ENCODE results near the gene APMAP.
A peak's percentile ranks its signal among the peaks of the same experiment; 100 is the strongest.

The APMAP gene

DNA sequence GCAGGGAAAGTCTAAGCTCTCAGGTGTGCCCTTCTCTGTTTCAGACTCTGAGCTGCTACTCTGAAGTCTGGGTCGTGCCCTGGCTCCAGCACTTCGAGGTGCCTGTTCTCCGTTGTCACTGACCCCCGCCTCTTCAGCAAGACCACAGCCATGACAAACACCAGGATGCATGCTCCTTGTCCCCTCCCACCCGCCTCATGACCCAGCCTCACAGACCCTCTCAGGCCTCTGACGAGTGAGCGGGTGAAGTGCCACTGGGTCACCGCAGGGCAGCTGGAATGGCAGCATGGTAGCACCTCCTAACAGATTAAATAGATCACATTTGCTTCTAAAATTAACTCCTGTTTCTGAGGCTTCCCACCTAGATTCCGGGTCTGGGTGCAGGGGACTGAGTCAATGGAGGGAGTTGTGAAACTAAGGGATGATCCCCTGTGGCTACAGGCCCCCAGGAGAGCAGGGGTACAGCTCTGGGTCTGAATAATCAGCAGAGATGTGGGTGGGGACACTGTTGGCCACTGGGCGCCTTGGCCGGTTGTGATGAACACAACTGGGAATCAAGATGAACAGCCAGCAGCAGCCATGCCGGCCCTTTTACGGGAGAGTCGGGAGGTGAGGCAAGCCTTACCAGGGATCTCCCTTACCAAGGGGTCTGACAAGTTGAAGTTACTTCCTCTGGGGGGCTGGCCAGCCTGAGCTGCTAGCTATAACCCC lies 32.8 kb downstream of the APMAP start:
- TF ChIP-seq, protein P1, sequence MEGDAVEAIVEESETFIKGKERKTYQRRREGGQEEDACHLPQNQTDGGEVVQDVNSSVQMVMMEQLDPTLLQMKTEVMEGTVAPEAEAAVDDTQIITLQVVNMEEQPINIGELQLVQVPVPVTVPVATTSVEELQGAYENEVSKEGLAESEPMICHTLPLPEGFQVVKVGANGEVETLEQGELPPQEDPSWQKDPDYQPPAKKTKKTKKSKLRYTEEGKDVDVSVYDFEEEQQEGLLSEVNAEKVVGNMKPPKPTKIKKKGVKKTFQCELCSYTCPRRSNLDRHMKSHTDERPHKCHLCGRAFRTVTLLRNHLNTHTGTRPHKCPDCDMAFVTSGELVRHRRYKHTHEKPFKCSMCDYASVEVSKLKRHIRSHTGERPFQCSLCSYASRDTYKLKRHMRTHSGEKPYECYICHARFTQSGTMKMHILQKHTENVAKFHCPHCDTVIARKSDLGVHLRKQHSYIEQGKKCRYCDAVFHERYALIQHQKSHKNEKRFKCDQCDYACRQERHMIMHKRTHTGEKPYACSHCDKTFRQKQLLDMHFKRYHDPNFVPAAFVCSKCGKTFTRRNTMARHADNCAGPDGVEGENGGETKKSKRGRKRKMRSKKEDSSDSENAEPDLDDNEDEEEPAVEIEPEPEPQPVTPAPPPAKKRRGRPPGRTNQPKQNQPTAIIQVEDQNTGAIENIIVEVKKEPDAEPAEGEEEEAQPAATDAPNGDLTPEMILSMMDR (IDR thresholded peaks at IDR 0.05; ENCODE audit: extremely low read depth, insufficient read depth, missing control alignments): no peak
- DNase-seq (ENCODE audit: low spot score): no peak
- in situ Hi-C loops (cut with MboI; ENCODE audit: low pct_unique_long_range_greater_than_20kb, low sequenced_read_pairs, unreplicated experiment): no loop called here

- TF ChIP-seq, protein P1 (IDR thresholded peaks at IDR 0.05; ENCODE audit: extremely low read depth, insufficient read depth, missing control alignments): no peak
- DNase-seq (ENCODE audit: low spot score): no peak
- in situ Hi-C loops (cut with MboI; ENCODE audit: low pct_unique_long_range_greater_than_20kb, low sequenced_read_pairs, unreplicated experiment): no loop called here
Observed at GRCh38 chr20:24958506-24959385, 33.8 kb downstream of the APMAP start.

DNA sequence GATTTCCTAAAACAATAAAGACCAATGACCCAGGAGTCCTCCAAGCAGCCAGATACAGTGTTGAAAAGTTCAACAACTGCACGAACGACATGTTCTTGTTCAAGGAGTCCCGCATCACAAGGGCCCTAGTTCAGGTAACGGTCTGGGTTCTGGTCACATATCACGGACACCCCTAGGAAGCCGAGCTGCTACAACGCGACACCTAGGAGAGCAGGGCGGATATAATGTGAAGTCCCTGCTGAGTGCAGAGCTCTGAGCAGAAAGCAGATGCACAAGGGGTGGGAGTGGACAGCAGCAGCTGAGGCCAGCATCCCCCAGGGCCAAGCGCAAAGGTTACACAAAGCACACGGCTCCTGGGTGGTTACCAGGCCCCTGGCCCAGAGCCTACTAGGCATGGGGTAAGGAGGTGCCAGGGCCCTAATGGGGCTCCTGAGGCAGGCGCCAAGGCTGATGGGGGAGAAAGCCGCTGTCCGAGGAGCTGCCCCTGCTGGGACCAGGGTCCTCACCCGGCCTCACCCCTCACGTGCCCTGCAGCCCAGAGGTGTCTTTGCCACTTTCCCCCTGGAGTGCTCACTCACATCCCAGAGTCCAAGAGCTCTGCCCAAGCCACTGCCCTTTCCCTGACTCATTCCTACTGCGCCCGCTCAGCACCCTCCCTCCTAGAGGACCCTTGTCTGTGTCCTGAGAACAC lies 35.1 kb downstream of the APMAP start:
- in situ Hi-C loops (cut with MboI; ENCODE audit: low pct_unique_long_range_greater_than_20kb, low sequenced_read_pairs, unreplicated experiment): no loop called here
- TF ChIP-seq, protein P1 (IDR thresholded peaks at IDR 0.05; ENCODE audit: extremely low read depth, insufficient read depth, missing control alignments): no peak
- DNase-seq (ENCODE audit: low spot score): no peak

- in situ Hi-C loops (cut with MboI; ENCODE audit: low pct_unique_long_range_greater_than_20kb, low sequenced_read_pairs, unreplicated experiment): no loop called here
- TF ChIP-seq, protein P1 (IDR thresholded peaks at IDR 0.05; ENCODE audit: extremely low read depth, insufficient read depth, missing control alignments): no peak
Observed at GRCh38 chr20:24956001-24956841, 36.3 kb downstream of the APMAP start.

DNA sequence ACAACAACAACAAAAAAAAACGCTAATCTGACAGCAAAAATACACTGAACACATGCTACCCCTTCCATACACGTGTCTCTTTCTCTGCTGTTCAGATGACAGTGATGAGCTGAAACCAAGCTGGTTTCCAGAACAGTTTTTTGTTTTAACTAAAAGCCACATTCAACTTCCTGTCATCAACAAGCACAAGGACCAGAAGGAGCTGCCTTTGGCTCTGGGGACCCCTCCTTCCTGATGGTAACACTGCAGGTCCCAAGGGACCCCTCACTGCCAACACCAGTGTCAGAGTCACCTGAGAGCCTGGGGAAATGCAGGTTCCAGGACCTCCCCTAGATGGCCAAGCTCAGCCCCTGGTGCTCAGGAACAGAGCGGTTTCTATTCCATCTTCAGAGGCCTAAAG lies 37.5 kb downstream of the APMAP start:
- in situ Hi-C loops (cut with MboI; ENCODE audit: low pct_unique_long_range_greater_than_20kb, low sequenced_read_pairs, unreplicated experiment): no loop called here
- peak; percentile 49 for DNase-seq (ENCODE audit: low spot score)
- TF ChIP-seq, protein P1 (IDR thresholded peaks at IDR 0.05; ENCODE audit: extremely low read depth, insufficient read depth, missing control alignments): no peak

More at GRCh38 chr20:24956001-24956841, 36.3 kb downstream of the APMAP start:
- DNase-seq (ENCODE audit: low spot score): no peak
